Activated CD4-positive, alpha-beta T cell treated with anti-CD3 and anti-CD28 coated beads, Interleukin-2, amount 10 ng/mL, durations not matched to agents 7 days and 5 days (primary cell): ENCODE results near the gene CD274. TPM values are rescaled to one million over a fixed set of nuclear protein-coding genes. Genes with fewer than 3 reads are reported as not detected.
A peak's percentile ranks its signal among the peaks of the same experiment; 100 is the strongest.
"Not testable (repeated sequence)": the region's sequence is repeated elsewhere in the genome, so short reads cannot be mapped to it uniquely, and the experiment has no call there.

Experiments
- CTCF ChIA-PET: fragments of 350-600 bp; sonication (Branson Sonifier 250); formaldehyde crosslinking; loops from one replicate; lab custom pipeline; 2021; ENCODE audit warnings: antibody characterized with exemption; lab: Charles Lee
- POLR2A ChIA-PET: fragments of 350-600 bp; sonication (Branson Sonifier 250); formaldehyde crosslinking; loops from one replicate; lab custom pipeline; 2021; ENCODE audit warnings: antibody characterized with exemption; lab: Charles Lee
- DNase-seq: peaks from one replicate; pipeline ENCODE4 v3.0.0-alpha.2; 2020
- H3K27ac Mint-ChIP-seq: one replicate; pipeline ENCODE4 v1.8.0; 2021; ENCODE audit warnings: mild to moderate bottlenecking, moderate library complexity, mixed read lengths
- H3K27me3 Mint-ChIP-seq: one replicate; pipeline ENCODE4 v1.8.0; 2021; ENCODE audit warnings: mixed read lengths
- H3K36me3 Mint-ChIP-seq: one replicate; pipeline ENCODE4 v1.8.0; 2021; ENCODE audit warnings: low read depth, mixed read lengths
- H3K4me1 Mint-ChIP-seq: one replicate; pipeline ENCODE4 v1.8.0; 2021; ENCODE audit warnings: mixed read lengths
- H3K4me3 Mint-ChIP-seq: one replicate; pipeline ENCODE4 v1.8.0; 2021; ENCODE audit warnings: mild to moderate bottlenecking, moderate library complexity, mixed read lengths
- H3K9me3 Mint-ChIP-seq: one replicate; pipeline ENCODE4 v1.8.0; 2021; ENCODE audit warnings: mixed read lengths
- total RNA-seq, 2 experiments: library from RNA; stranded (reverse); gene quantifications; one replicate each; pipeline ENCODE4 v1.2.3, GENCODE V29; 2021

The CD274 gene
- total RNA-seq, 2 experiments from 2014 or later: 10.5 to 10.7 TPM

DNA sequence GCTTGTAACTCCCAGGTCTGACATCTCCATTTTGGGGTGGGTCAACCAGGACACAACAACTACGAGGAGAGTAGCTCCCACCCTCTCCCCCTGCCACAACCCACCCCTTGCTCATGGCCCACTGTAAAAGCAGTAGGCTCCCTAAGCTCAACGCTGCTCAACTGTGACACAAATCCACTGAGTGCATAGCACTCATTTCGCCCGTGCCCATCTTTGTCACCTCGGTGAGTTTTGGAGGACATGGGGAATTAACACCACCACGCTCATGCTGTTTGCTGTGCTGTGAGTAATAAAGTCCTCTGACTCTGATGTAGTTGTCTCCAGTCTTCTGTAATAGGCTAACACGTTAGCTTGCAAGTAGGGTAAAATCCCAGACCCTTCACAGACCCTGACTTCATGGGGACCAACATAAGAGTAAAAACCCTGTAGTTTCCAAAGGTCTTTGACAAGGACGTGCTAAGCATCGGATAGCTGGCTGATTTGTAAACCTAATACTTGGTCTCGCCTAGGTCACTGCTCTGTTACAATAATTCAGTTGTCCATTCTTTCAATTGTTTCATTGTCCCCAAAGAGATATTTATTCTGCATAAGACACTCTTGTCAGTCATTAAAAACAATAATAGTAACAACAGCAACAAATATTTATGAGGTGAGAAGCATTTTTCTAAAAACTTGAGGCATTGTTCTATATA lies 20.3 kb upstream of the CD274 start:
- no peaks in the 10 kb centered on the region for H3K9me3 Mint-ChIP-seq
- H3K36me3 Mint-ChIP-seq: peaks cover 24% of the 10 kb centered on the region
- no peak overlapping the region for H3K27ac Mint-ChIP-seq
- POLR2A ChIA-PET: no interaction called here
- no peak for DNase-seq
- H3K27me3 Mint-ChIP-seq: no peaks in the 10 kb centered on the region
- H3K4me1 Mint-ChIP-seq: no peaks in the 10 kb centered on the region
- CTCF ChIA-PET: interaction anchor here (1.2 to 1.9 kb wide), 2 partner anchors 160 to 170 kb away, joined by 3 to 6 read pairs; no protein-coding TSS in a partner anchor
- no peak overlapping the region for H3K4me3 Mint-ChIP-seq

DNA sequence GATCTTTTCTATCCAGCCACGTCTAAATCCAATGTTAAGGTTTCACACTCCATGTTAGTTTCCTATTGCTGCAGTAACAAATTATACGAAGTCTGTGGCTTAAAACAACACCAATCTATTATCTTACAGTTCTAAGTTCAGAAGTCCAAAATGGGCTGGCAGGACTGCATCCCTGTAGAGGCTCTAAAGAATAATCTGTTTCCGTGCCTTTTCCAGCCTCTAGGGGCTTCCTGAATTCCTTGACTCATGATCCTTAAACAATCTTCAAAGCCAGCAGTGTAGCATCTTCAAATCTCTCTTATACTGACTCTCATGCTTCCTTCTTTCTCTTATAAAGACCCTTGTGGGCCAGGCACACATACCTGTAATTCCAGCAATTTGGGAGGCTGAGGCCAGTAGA lies 19.4 kb upstream of the CD274 start:
- ChIA-PET CTCF (no interaction called here), POLR2A (no interaction called here)
- no peak for DNase-seq
- Mint-ChIP-seq H3K27ac (no peak overlapping the region), H3K4me3 (no peak overlapping the region), H3K36me3 (peaks cover 33% of the 10 kb centered on the region), H3K9me3 (peaks cover 2% of the 10 kb centered on the region), H3K27me3 (no peaks in the 10 kb centered on the region), H3K4me1 (peaks cover under 1% of the 10 kb centered on the region)

DNA sequence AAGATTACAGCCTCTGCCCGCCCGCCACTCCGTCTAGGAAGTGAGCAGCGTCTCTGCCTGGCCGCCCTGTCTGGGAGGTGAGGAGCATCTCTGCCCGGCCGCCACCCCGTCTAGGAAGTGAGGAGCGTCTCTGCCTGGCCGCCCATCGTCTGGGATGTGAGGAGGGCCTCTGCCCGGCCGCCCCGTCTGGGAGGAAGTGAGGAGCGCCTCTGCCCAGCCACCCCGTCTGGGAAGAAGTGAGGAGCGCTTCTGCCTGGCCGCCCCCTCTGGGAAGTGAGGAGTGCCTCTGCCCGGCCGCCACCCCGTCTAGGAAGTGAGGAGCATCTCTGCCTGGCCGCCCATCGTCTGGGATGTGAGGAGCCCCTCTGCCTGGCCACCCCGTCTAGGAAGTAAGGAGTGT lies 17.5 kb upstream of the CD274 start:
- DNase-seq, CTCF ChIA-PET, POLR2A ChIA-PET: not testable (repeated sequence)

DNA sequence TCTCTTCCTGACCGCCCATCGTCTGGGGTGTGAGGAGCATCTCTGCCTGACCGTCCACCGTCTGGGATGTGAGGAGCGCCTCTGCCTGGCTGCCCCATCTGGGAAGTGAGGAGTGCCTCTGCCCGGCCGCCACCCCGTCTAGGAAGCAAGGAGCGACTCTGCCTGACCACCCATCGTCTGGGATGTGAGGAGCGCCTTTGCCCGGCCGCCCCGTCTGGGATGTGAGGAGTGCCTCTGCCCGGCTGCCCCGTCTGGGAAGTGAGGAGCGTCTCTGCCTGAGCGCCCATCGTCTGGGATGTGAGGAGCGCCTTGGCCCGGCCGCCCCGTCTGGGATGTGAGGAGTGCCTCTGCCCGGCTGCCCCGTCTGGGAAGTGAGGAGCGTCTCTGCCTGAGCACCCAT lies 17.0 kb upstream of the CD274 start:
- Mint-ChIP-seq H3K36me3 (peaks cover 44% of the 10 kb centered on the region), H3K4me1 (peaks cover 21% of the 10 kb centered on the region)
- H3K27ac Mint-ChIP-seq, DNase-seq, POLR2A ChIA-PET, H3K4me3 Mint-ChIP-seq, CTCF ChIA-PET, H3K27me3 Mint-ChIP-seq, H3K9me3 Mint-ChIP-seq: not testable (repeated sequence)

More for the DNA sequence above, 17.5 kb upstream of the CD274 start:
- not testable (repeated sequence) for H3K27ac Mint-ChIP-seq, H3K4me3 Mint-ChIP-seq, H3K27me3 Mint-ChIP-seq, H3K9me3 Mint-ChIP-seq
- H3K4me1 Mint-ChIP-seq: peaks cover 17% of the 10 kb centered on the region
- peaks cover 44% of the 10 kb centered on the region for H3K36me3 Mint-ChIP-seq

DNA sequence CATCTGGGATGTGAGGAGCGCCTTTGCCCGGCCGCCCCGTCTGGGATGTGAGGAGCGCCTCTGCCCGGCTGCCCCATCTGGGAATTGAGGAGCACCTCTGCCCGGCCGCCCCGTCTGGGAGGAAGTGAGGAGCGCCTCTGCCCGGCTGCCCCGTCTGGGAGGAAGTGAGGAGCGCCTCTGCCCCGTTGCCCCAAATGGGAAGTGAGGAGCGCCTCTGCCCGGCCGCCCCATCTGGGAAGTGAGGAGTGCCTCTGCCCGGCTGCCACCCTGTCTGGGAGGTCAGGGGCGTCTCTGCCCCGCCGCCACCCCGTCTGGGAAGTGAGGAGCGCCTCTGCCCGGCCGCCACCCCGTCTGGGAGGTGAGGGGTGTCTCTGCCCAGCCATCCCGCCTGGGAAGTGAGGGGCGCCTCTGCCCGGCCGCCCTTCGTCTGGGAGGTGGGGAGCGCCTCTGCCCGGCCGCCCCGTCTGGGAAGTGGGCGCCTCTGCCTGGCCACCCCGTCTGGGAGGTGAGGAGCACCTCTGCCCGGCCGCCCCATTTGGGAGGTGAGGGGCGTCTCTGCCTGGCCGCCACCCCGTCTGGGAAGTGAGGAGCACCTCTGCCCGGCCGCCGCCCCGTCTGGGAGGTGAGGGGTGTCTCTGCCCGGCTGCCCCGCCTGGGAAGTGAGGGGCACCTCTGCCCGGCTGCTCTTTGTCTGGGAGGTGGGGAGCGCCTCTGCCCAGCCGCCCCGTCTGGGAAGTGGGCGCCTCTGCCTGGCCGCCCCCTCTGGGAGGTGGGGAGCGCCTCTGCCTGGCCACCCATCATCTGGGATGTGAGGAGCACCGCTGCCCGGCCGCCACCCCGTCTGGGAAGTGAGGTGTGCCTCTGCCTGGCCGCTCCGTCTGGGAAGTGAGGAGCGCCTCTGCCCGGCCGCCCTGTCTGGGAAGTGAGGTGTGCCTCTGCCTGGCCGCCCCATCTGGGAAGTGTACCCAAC lies 16.2 kb upstream of the CD274 start:
- H3K9me3 Mint-ChIP-seq: not testable (repeated sequence)
- H3K36me3 Mint-ChIP-seq: peaks cover 44% of the 10 kb centered on the region

DNA sequence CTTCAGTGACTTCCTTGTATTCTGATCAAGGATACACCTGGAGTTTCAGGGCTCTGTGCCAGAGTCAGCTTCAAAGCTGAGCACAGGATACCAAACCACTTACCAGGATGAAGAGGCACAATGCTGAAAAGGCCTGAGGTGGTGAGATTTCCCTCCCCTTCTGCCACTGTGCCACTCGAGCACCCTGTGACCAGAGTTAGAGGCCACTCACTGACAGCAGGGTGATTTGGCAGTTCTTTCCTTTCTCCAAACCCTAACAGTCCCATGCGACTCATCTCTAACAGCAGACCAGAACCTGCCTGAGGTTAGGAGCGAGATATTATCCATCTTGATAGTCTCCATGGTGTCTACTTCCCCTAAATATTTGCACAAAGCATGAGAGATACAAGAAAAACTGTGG lies 14.4 kb upstream of the CD274 start:
- peaks cover 40% of the 10 kb centered on the region for H3K4me1 Mint-ChIP-seq
- ChIA-PET CTCF (interaction anchor here (1.0 to 4.5 kb wide), 3 partner anchors 14 to 250 kb away, joined by 3 to 25 read pairs (median 9); partner anchors contain the start of gene CD274), POLR2A (no interaction called here)
- no peaks in the 10 kb centered on the region for H3K27me3 Mint-ChIP-seq
- no peak for DNase-seq
- peaks cover 39% of the 10 kb centered on the region for H3K36me3 Mint-ChIP-seq
- H3K4me3 Mint-ChIP-seq: peak overlapping the region; percentile 87
- peak overlapping the region; percentile 63 for H3K27ac Mint-ChIP-seq
- H3K9me3 Mint-ChIP-seq: peaks cover 2% of the 10 kb centered on the region

More for the DNA sequence above, 16.2 kb upstream of the CD274 start:
- CTCF ChIA-PET, H3K27me3 Mint-ChIP-seq, H3K27ac Mint-ChIP-seq, POLR2A ChIA-PET, H3K4me3 Mint-ChIP-seq, DNase-seq: not testable (repeated sequence)
- H3K4me1 Mint-ChIP-seq: peaks cover 29% of the 10 kb centered on the region

DNA sequence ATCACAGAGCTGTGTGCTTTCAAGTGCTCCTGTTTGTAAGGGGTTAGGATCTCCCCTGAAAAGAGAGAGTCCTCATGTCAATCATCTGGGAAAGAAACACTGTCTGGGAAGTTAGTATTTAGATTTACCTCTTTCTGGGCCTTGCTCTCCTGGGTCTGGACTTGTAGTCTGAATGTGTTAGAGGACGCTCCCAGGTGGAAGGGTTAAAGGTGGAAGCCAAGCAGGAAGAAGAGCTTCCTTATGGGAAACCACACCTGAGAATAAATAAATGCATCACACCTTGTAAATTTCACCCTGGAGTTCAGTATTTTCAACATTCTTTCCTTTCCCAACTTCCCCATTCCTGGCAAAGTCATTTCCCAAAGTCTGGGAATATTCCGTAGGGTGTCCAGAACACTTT lies 13.9 kb upstream of the CD274 start:
- ChIA-PET POLR2A (no interaction called here), CTCF (interaction anchor here (0.8 to 4.5 kb wide), 4 partner anchors 13 to 164 kb away, joined by 3 to 25 read pairs (median 6); partner anchors contain the start of gene CD274)
- H3K36me3 Mint-ChIP-seq: peaks cover 35% of the 10 kb centered on the region
- H3K4me1 Mint-ChIP-seq: peaks cover 44% of the 10 kb centered on the region
- peaks cover 2% of the 10 kb centered on the region for H3K9me3 Mint-ChIP-seq
- no peak for DNase-seq
- peak overlapping the region; percentile 87 for H3K4me3 Mint-ChIP-seq
- H3K27ac Mint-ChIP-seq: peak overlapping the region; percentile 63
- H3K27me3 Mint-ChIP-seq: no peaks in the 10 kb centered on the region

DNA sequence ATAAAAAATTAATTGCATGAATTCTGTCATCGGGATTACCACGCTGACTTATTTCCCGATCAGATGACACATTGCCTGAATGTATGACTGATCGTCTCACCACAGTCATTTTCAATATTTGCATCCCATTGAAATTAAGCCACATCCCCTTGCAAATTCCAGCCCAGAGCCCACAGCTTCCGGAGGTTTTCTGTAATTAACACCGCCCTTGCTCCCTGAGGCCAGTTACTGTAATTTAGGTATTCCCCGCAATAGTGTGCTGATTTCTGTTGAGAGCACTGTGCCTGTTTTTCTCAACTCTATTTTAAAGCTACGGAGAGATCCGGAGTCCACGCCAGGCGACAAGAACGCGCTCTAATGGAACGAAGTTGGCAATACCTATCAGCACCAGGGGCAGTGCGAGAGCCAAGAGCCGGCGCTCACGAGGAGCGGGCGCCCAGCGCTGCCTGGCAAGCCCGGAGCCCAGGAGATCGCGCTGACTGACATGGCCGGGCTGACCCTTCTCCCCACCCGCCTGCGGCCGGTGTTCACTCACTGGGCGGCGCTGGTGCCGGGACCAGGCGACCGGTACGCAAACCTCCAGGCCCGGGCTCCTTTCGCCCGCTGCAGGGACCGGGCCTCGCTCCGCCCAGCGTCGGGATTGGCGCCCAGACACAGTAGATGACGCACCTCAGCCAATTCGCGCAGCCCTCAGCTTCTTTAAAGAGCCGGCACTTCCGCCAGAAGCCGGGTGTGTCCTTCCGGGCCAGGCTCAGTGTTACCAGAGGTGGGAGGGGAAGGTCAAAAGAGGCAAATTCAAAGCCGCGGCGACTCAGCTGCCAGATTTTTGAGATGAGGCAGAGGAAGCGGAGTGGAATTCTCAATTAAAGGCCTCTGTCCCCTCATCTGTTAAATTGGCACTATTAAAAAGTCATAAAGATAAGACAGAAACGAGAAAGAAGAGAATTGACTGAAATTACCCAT lies 12.8 kb upstream of the CD274 start, which contains the start of gene PLGRKT:
TSS of gene PLGRKT (minus strand) at position 672 of the 963 bp plus-strand sequence. CDS start 5,948 bp downstream, outside the sequence.
- Mint-ChIP-seq H3K27me3 (no peaks in the 10 kb centered on the region), H3K4me1 (peaks cover 50% of the 10 kb centered on the region), H3K9me3 (peaks cover 2% of the 10 kb centered on the region), H3K36me3 (peaks cover 29% of the 10 kb centered on the region), H3K27ac (peak within 1 kb of the TSS; percentile 97), H3K4me3 (peak within 1 kb of the TSS; percentile 87)
- POLR2A ChIA-PET: interaction anchor here (0.6 to 1.0 kb wide), 2 partner anchors 645 to 696 kb away, joined by 3 to 4 read pairs; partner anchors contain the start of gene RCL1
- CTCF ChIA-PET: interaction anchor here (0.6 to 4.5 kb wide), 13 partner anchors 11 to 626 kb away, joined by 3 to 25 read pairs (median 3); partner anchors contain the start of gene CD274
- DNase-seq: peak; percentile 95

DNA sequence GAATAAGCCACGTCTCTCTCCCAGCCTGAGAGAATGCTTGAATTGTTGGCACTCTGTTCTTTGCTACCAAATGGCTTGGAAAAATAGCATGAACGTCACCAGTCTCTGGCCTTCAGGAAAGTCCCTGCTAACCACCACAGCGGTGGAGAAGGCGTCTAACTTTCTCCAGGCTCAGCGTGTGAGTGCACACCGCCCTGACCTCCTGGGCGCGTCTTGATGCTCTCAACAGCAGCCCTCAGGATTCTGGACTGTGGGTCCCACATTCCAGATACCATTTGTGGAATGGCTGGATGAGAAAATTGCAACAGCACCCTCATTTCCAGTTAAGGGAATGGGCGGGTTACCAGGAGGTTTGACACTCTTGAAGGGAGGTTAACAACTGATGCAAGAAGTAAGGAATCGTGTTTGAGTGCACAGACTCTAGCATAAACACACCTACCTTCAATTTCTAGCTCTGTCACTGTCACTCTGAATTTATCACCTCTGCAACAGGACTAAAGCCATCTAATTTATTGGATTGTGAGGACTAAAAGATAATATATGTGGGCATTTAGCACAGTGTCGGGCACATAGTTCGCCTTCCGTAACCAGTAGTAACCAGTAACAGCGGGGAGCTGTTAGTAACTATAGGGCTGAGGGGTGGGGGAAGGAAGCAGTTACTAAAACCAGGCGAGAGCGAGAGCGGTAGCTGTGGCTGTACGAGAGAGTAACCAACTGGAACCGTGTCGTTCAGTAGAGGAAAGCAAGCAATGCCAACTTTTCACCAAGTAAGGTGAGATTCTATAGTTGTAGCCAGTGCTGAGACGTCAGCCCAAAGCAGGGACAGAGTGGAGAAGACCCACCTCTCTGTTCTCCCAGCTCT lies 11.8 kb upstream of the CD274 start:
- Mint-ChIP-seq H3K4me1 (peaks cover 50% of the 10 kb centered on the region), H3K4me3 (peak overlapping the region; percentile 87), H3K9me3 (peaks cover 2% of the 10 kb centered on the region), H3K36me3 (peaks cover 23% of the 10 kb centered on the region), H3K27ac (peak overlapping the region; percentile 97), H3K27me3 (no peaks in the 10 kb centered on the region)
- DNase-seq: peak; percentile 58
- CTCF ChIA-PET: interaction anchor here (0.5 to 4.5 kb wide), 12 partner anchors 11 to 378 kb away, joined by 3 to 25 read pairs (median 4); partner anchors contain the start of gene CD274
- POLR2A ChIA-PET: interaction anchor here (0.6 to 1.2 kb wide), 4 partner anchors 12 to 697 kb away, joined by 3 to 6 read pairs (median 4); partner anchors contain the start of genes CD274 and RCL1

DNA sequence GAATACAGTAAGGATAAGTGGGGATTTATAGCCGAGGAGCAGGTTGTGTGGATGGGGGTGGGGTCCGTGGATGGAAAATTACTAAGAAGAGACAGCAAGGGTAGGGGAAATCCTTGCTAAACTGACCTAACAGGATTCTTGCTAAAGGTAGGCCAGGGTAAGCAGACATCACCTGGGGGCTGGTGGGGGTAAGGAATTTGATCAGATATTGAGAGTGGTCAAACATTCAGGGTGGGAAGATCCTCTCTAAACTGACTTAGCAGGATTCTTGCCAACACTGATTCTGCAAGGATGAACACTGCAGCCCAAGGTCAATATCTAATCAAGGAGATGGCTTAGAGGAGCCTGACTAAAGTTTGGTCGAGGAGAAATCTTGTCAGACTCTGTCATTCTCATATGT lies 9.9 kb upstream of the CD274 start:
- POLR2A ChIA-PET: no interaction called here
- Mint-ChIP-seq H3K27me3 (no peaks in the 10 kb centered on the region), H3K36me3 (peaks cover 16% of the 10 kb centered on the region)

DNA sequence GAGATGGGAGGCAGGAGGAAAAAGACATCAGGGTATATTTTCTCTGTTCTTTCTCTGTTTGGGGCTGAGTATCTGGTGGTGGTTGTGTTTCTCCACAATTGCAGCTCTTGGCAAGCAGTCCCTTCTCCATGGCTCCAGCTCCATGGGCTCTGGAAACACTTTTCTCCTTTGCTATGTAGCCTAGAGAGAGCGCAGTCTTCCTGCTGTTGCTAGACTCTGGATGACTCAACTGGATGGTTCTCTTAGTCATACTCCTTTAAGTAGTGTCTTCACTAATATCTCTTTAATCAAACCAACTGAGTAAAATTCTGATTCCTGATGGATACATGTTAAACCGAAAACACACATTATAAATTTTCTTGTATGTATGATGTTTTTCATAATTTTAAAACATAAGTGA lies 9.3 kb upstream of the CD274 start:
- Mint-ChIP-seq H3K27me3 (no peaks in the 10 kb centered on the region), H3K4me3 (no peak overlapping the region), H3K9me3 (no peaks in the 10 kb centered on the region), H3K27ac (no peak overlapping the region), H3K36me3 (peaks cover 9% of the 10 kb centered on the region), H3K4me1 (peaks cover 58% of the 10 kb centered on the region)
- CTCF ChIA-PET: interaction anchor here (0.6 to 1.8 kb wide), 3 partner anchors 10 to 210 kb away, joined by 4 to 7 read pairs (median 5); partner anchors contain the start of gene CD274
- DNase-seq: no peak
- POLR2A ChIA-PET: no interaction called here

More for the DNA sequence above, 9.9 kb upstream of the CD274 start:
- Mint-ChIP-seq H3K27ac (peak overlapping the region; percentile 15), H3K4me3 (no peak overlapping the region), H3K9me3 (no peaks in the 10 kb centered on the region), H3K4me1 (peaks cover 57% of the 10 kb centered on the region)
- CTCF ChIA-PET: interaction anchor here (0.6 to 4.5 kb wide), 4 partner anchors 9 to 376 kb away, joined by 4 to 25 read pairs (median 6); partner anchors contain the start of gene CD274
- DNase-seq: no peak
